GM19397 (cell line): ENCODE results near the gene PLD1.

Experiments used
- ATAC-seq: cut with Tn5 transposase; IDR thresholded peaks from one replicate; pipeline ENCODE4 v1.9.1; 2021; ENCODE audit warnings: mild to moderate bottlenecking, moderate library complexity; ENCODE audit not compliant: unreplicated experiment

Gene PLD1

DNA sequence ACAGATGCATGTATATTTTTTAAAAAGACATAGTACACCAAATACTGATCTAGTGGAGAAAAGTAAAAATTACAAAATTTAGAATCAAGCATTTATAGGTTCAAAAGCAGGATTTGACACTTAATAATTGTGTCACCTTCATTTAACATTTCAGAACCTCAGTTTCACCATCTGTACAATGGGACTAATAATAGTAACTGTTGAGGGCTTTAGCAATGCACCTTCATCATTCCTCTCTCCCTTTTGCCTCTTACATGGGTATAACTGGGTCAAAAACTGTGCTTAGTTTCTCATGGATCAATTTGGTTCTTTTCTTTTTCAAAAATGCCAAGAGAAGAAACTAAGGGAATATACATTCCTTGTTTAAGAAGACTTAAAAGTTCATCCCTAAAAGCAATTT lies 27.4 kb upstream of the PLD1 start:
- no peak for ATAC-seq

GRCh38 chr3:171836855-171837254 lies 26.6 kb upstream of the PLD1 start:
- no peak for ATAC-seq

DNA sequence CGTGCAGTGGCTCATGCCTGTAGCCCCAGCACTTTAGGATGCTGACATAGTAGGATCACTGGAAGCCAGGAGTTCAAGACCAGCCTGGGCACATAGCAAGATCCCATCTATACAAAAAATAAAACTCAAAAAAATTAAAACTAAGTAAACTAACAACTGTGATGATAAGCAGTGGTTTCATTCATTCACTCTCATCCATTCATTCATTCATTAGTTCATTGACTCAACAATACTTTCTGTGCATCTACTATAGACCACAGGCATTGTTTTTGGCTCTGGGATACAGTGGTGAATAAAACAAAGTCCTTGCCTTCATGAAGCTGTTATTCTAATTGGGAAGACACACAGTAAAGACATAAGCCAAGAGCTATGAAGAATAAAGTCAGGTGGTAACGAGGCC lies 25.3 kb upstream of the PLD1 start:
- no peak for ATAC-seq

- ATAC-seq, result no peak
Observed at GRCh38 chr3:171835116-171835515, 24.8 kb upstream of the PLD1 start.

- no peak for ATAC-seq
Observed at GRCh38 chr3:171834461-171834801, 24.1 kb upstream of the PLD1 start.

DNA sequence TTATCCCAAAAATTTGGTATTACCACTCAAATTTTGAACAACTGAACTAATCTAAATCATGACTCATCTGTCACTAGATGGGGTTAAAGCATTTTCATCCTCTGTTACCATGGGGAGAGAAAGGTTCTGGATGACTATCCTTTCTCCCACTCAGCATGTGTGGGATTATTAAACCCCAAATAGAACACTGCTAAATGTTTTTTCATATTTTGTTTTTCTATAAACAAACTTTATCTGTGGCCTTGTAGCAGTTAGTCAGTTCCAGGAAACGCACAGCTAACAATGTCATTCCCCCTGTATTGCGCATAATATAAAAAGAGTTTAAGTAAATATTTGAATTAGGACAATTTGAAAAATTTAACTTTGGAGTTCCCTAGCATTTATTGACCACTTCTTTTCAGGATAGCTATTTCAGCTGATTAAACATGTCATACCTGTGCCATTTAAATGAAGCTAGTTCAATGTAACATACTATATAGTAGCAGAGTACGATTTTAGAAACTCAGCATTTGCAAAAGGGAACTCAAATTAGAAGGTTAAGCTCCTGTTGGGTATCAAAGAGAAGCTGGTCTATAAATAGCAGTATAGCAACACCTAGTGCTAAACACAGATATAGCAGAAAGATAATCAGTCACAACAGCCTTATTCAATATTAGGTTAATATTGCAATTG lies 23.6 kb upstream of the PLD1 start:
- ATAC-seq, result no peak

DNA sequence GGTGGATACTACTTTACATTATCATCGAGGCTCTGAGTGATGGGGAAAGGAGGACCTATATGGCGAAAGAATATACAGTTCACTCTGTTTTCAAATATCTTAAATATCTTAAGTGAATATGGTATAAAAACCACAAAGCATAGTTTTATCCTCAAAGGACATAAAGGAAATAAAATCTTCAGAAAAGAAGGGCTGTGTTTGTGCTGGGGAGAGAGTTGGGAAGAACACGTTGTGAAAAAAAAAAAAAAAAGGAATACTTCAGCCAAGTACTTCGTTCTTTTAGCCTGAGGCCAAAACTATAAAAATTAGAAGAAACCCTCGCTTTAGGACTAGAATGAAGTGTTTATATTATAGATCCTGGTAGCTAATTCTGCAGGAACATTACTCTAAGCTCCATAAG lies 22.7 kb upstream of the PLD1 start:
- no peak for ATAC-seq

DNA sequence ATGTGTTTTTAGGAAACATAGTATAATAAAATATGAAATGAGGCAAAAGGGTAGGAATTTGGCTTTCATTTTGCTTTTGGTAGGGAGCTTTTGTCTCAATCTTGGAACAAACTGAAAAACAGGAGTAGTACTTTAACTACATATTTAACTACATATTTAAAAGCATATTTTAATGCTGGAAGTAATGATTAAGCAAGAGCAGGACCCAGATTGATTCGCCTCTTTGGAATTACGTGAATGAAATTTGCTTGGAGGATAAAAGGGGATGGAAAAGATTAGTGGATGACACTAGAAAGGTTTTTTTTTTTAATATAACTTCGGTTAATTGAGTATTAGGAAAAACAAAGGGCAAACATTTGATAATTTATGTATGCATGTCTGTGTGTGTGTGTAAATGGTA lies 21.7 kb upstream of the PLD1 start:
- no peak for ATAC-seq

GRCh38 chr3:171830518-171830875 lies 20.2 kb upstream of the PLD1 start:
- no peak for ATAC-seq

DNA sequence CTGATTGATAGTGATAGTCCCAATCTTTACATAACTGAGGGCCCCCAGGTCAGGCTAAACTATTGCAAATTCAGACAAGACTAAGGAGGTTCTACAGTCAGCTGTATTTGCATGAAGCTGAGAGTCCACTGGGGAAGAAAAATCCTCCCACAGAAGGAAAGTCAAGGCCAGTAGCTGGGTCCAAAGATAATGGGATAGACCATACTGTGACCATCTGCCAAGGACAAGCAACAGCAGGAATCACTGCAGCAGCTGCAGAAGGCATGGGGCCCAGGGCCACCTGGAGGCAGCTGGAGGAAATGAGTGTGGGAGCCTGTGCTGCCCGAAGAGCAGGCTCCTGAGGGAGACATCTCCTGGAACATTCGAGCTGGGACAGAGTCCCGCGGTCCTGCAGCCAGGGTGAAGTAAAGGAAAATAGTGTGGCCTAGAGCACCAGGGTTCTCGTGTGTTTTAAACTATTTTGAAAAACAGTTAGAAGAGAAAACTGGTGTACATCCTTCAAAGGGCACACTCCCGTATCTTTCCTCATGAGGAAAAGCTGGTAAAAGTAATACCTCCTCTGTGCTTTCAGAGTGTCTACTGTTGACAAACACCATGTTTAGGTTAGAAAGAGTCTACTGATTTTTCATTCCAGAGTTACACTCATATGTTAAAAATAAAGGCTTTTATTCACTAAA lies 19.7 kb upstream of the PLD1 start:
- peak; percentile 68 for ATAC-seq

- ATAC-seq, result no peak
Observed at GRCh38 chr3:171828902-171829770, 18.9 kb upstream of the PLD1 start.

DNA sequence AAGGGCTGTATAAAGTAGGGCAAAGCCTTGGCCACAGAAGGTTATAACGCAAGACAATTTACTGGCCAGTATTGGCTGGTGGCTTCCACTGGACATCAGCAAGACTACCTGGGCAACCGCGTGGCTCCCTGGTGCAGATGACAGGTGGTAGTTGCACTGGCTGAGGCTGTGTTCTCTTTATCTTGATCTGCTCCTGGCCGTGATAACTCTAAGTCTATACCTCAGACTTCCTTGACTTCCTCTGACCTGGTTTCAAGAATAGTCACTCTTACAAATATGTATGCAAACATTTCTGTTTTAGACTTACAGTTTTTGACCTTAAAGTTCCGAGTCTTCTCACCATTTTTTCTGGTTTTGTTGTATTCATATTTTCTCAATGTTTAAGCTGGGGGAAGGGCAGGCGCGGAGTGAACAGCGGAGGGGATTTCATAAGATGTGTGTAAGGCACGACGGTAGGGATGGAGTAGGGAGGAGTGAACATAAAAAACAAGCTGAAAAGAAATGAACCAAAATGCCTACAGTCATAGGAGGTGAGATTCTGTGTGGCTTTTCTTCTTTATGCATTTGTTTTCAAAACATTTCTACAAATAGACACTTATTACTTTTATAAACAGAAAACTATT lies 17.7 kb upstream of the PLD1 start:
- no peak for ATAC-seq

DNA sequence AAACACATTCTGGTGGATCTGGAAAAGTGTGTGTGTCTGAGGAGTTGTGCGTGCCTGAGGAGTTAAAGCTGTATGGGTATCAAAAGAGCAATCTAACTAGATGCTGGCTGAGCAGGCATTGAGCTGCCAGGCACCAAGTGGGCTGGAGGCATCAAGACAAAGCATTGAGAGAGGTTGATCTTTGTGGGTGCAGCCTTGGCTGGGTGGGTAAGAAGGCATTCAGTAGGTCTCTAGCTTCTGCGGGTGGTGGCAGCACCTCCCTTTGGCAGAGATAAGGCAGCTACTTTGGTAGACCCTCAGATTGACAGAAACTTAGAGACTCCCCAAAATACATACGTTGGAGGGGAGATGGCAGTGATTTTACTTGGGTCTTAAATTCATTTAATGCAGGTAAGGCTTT lies 17.1 kb upstream of the PLD1 start:
- ATAC-seq, result no peak

DNA sequence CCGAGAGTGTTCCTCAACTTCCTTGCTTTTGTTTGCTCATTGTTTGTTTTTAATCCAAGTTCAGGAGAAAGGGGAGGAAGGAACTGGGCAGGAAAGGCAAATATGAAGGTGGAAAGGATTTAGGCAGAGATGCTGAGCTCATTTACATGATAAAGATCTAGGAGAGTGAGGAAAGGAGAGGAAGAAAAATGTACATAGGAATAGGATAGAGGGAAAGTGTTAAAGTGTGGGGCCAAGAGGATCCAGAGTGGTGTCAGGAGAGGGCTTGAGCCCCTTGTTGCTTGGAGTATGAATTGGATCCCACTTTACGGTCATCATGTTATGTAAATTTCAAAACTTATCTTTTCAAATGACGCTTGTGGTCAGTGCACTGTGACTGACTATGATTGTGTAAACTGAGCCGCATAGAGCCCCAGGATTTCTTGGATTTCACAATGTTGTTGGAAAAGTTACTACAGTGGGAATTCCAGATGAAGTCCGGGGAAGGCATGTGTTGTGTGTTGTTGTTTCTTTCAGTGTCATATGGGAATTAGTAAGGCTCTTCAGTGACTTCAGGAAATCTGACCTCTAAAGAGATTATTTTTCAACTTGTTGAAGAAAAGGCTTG lies 15.0 kb upstream of the PLD1 start:
- no peak for ATAC-seq

- ATAC-seq, result no peak
Observed at GRCh38 chr3:171824824-171825221, 14.5 kb upstream of the PLD1 start.

DNA sequence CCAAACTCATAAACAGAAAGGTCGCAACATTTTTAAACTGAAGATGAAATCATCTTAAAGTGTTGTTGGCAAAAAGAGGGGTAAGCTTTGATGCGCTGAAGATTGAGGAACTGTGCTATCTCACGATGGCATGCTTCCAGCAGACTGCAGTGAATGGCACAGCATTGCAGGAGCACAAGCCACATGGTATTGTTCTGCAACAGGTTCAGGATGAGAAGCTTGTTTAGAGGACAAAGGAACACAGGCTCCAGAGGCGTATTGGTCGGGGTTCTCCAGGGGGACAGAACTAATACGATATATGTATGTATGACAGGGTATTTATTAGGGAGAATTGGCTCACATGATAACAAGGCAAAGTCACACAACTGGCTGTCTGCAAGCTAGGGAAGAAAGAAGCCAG lies 13.8 kb upstream of the PLD1 start:
- ATAC-seq, result no peak

GRCh38 chr3:171822431-171823106 lies 12.3 kb upstream of the PLD1 start:
- no peak for ATAC-seq

GRCh38 chr3:171821778-171822358 lies 11.6 kb upstream of the PLD1 start:
- ATAC-seq, result no peak

- ATAC-seq, result no peak
Observed at GRCh38 chr3:171821044-171821443, 10.8 kb upstream of the PLD1 start.

GRCh38 chr3:171817074-171817800 lies 7.0 kb upstream of the PLD1 start:
- ATAC-seq, result no peak
